ENCODE data around the gene ADPRH. TPM values are rescaled to one million over a fixed set of nuclear protein-coding genes. Genes with fewer than 3 reads are reported as not detected.

The ADPRH gene
- total and polyA plus RNA-seq, 10 of the 15 experiments (the other 5 are each of a cell fraction or from before 2014, with no cell fraction given), result 2.3 to 32.6 (median 19.0) TPM

DNA sequence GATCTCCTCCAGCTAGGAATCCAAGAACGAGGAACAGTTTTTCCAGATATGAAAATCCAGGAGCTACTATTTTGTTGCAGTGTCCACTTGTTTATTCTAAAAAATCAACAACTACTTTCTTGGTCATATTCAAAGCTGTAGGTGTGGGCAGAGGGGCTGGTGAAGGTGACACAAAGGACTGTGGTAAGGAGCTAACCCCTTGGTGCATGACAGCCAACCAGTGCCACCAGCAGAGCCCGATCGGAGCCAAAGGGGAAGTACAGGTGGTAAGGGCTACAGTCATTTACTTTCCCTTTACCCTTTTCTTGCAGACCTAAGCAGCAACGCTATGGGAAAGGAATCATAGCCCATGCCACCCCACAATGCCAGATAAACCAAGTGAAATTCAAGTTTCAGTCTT lies 49.1 kb downstream of the ADPRH start (continued):
- TF ChIP-seq, protein P1, sequence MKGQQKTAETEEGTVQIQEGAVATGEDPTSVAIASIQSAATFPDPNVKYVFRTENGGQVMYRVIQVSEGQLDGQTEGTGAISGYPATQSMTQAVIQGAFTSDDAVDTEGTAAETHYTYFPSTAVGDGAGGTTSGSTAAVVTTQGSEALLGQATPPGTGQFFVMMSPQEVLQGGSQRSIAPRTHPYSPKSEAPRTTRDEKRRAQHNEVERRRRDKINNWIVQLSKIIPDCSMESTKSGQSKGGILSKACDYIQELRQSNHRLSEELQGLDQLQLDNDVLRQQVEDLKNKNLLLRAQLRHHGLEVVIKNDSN (IDR thresholded peaks at IDR 0.05; ENCODE audit: borderline replicate concordance, extremely low read length, insufficient read depth, low read depth, low read length), result no peak
- TF ChIP-seq NFXL1 (IDR thresholded peaks at IDR 0.05; ENCODE audit: borderline replicate concordance), result no peak
- no peak for TF ChIP-seq ZZZ3 (IDR thresholded peaks at IDR 0.05; ENCODE audit: control insufficient read depth, insufficient read length, low read depth)
- TF ChIP-seq ZNF207 (IDR thresholded peaks at IDR 0.05; ENCODE audit: borderline replicate concordance), result no peak
- no peak for TF ChIP-seq TCF12 (IDR thresholded peaks at IDR 0.05; ENCODE audit: low read depth, low read length)
- TF ChIP-seq, protein P2, sequence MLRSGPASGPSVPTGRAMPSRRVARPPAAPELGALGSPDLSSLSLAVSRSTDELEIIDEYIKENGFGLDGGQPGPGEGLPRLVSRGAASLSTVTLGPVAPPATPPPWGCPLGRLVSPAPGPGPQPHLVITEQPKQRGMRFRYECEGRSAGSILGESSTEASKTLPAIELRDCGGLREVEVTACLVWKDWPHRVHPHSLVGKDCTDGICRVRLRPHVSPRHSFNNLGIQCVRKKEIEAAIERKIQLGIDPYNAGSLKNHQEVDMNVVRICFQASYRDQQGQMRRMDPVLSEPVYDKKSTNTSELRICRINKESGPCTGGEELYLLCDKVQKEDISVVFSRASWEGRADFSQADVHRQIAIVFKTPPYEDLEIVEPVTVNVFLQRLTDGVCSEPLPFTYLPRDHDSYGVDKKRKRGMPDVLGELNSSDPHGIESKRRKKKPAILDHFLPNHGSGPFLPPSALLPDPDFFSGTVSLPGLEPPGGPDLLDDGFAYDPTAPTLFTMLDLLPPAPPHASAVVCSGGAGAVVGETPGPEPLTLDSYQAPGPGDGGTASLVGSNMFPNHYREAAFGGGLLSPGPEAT (IDR thresholded peaks at IDR 0.05; ENCODE audit: low read depth), result no peak
- no peak for TF ChIP-seq CBX5 (IDR thresholded peaks at IDR 0.05; ENCODE audit: low read depth)
- TF ChIP-seq, protein P3, sequence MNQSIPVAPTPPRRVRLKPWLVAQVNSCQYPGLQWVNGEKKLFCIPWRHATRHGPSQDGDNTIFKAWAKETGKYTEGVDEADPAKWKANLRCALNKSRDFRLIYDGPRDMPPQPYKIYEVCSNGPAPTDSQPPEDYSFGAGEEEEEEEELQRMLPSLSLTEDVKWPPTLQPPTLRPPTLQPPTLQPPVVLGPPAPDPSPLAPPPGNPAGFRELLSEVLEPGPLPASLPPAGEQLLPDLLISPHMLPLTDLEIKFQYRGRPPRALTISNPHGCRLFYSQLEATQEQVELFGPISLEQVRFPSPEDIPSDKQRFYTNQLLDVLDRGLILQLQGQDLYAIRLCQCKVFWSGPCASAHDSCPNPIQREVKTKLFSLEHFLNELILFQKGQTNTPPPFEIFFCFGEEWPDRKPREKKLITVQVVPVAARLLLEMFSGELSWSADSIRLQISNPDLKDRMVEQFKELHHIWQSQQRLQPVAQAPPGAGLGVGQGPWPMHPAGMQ (IDR thresholded peaks at IDR 0.05; ENCODE audit: borderline replicate concordance), result no peak
- TF ChIP-seq NFYA (IDR thresholded peaks at IDR 0.05; ENCODE audit: borderline replicate concordance, low read depth, low read length), result no peak
- no peak for TF ChIP-seq SUZ12 (IDR thresholded peaks at IDR 0.05; ENCODE audit: unreplicated experiment)
- no peak for TF ChIP-seq POLR2AphosphoS2 (IDR thresholded peaks at IDR 0.05; ENCODE audit: low read depth, low read length)
- TF ChIP-seq, protein P4, sequence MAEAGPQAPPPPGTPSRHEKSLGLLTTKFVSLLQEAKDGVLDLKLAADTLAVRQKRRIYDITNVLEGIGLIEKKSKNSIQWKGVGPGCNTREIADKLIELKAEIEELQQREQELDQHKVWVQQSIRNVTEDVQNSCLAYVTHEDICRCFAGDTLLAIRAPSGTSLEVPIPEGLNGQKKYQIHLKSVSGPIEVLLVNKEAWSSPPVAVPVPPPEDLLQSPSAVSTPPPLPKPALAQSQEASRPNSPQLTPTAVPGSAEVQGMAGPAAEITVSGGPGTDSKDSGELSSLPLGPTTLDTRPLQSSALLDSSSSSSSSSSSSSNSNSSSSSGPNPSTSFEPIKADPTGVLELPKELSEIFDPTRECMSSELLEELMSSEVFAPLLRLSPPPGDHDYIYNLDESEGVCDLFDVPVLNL (IDR thresholded peaks at IDR 0.05; ENCODE audit: low read depth, low read length), result no peak
- TF ChIP-seq, protein P5, sequence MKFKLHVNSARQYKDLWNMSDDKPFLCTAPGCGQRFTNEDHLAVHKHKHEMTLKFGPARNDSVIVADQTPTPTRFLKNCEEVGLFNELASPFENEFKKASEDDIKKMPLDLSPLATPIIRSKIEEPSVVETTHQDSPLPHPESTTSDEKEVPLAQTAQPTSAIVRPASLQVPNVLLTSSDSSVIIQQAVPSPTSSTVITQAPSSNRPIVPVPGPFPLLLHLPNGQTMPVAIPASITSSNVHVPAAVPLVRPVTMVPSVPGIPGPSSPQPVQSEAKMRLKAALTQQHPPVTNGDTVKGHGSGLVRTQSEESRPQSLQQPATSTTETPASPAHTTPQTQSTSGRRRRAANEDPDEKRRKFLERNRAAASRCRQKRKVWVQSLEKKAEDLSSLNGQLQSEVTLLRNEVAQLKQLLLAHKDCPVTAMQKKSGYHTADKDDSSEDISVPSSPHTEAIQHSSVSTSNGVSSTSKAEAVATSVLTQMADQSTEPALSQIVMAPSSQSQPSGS (IDR thresholded peaks at IDR 0.05; ENCODE audit: low read length), result no peak
- TF ChIP-seq, protein P6, sequence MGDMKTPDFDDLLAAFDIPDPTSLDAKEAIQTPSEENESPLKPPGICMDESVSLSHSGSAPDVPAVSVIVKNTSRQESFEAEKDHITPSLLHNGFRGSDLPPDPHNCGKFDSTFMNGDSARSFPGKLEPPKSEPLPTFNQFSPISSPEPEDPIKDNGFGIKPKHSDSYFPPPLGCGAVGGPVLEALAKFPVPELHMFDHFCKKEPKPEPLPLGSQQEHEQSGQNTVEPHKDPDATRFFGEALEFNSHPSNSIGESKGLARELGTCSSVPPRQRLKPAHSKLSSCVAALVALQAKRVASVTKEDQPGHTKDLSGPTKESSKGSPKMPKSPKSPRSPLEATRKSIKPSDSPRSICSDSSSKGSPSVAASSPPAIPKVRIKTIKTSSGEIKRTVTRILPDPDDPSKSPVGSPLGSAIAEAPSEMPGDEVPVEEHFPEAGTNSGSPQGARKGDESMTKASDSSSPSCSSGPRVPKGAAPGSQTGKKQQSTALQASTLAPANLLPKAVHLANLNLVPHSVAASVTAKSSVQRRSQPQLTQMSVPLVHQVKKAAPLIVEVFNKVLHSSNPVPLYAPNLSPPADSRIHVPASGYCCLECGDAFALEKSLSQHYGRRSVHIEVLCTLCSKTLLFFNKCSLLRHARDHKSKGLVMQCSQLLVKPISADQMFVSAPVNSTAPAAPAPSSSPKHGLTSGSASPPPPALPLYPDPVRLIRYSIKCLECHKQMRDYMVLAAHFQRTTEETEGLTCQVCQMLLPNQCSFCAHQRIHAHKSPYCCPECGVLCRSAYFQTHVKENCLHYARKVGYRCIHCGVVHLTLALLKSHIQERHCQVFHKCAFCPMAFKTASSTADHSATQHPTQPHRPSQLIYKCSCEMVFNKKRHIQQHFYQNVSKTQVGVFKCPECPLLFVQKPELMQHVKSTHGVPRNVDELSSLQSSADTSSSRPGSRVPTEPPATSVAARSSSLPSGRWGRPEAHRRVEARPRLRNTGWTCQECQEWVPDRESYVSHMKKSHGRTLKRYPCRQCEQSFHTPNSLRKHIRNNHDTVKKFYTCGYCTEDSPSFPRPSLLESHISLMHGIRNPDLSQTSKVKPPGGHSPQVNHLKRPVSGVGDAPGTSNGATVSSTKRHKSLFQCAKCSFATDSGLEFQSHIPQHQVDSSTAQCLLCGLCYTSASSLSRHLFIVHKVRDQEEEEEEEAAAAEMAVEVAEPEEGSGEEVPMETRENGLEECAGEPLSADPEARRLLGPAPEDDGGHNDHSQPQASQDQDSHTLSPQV (IDR thresholded peaks at IDR 0.05), result 0 out of 2 replicates have a peak, but pooled peaks have one; percentile 35
- no peak for TF ChIP-seq BMI1 (IDR thresholded peaks at IDR 0.05; ENCODE audit: borderline replicate concordance)
- 0 out of 4 replicates have a peak, but pooled peaks of 1 of the 2 experiments have one; percentile 28 for TF ChIP-seq EP300 (IDR thresholded peaks at IDR 0.05; ENCODE audit: borderline replicate concordance in 1 of 2, control insufficient read depth in 1 of 2, low read depth in 2 of 2, low read length in 2 of 2)
